NCI-H345 treated with DMSO at 0.1 percent for 48 hours (cell line): ENCODE results near the gene PLEKHG7.

Experiments used
- DNase-seq: peaks from one replicate; lab custom pipeline; 2025; ENCODE audit not compliant: unreplicated experiment; lab: John Stamatoyannopoulos, UW

PLEKHG7 gene

DNA sequence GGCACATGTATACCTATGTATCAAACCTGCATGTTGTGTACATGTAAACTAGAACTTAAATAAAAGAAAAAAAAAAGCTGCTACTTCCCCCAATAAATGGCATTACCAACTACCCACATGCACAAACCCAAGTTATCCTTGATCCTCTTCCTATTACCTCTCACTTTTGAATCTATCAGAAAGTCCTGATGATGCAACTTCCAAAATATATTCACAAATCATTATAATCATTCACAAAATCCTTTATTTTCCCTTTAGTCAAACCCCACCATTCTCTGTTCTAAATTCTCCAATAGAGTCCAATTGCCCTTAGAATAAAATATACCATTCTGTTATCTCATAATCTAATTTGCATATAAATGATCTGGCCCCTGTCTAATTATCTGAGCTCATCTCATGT, 92.0 kb downstream of the PLEKHG7 start:
- no peak for DNase-seq

DNA sequence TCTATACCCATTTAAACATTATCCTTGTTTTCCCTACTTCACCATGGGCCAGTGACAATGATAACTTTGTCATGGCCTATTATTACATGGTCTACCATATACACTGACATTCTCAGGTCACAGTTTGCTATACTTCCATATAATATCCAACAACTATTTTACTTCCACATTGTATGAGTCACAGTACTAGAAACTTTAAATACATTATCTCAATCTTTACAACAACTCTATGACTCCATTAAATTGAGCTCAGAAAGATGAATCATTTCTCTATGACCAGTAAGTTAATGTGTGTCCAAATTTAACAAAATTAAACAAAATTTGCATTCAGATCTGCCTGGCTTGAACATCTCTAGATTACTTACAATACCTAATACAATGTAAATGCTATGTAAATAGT, 93.9 kb downstream of the PLEKHG7 start:
- no peak for DNase-seq

DNA sequence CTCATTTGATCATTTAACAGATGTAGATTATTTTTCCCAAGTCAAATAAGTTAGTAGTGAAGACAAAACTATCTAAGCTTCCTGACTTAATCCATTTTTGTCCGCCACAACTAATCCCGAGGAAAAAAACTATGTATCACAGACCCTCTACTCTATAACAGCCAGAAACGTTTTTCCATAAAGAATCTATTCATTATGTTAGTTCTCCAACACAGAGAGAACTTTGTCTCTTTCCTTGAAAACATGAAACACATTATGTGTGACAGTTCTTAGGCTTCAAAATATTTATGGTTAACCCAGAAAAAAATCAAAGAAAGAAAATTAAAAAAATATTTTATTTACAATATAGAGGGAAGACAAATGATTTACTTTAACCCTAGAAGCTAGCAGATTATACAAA, 100.1 kb downstream of the PLEKHG7 start:
- no peak for DNase-seq

DNA sequence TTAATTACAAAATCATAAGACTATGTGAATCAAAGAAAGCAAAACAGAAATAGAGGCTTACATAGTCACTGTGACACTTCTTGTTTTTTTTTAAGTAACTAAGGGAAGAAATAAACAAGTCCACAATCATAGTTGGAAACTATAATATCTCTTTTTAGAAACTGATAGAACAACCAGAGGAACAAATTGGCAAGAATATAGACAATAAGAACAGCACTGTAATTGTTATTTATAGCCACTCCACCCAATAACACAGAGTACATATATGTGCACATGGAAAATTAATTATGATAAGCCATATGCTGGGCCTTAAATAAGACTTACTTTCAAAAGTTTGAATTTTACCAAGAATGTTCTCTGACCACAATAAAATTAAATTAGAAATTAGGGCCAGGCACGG, 101.1 kb downstream of the PLEKHG7 start:
- DNase-seq = no peak

DNA sequence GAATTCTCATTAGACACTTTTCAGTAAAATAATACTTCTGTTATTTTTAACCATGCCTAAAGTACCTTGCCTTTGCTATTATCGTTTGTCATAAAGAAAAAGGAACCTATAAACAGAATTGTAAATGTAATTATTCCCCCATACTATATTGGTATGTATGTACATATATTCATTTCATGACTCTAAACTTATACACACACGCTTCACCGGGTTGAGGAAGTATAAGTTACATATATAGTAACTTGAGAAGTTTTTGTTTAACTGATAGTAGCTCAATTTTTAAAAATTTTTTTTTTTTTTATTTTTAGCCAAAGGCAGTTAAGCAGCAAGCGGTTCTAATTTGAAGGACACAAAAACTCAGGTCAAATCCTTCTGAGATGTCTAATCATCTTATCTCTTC, 107.6 kb downstream of the PLEKHG7 start:
- no peak for DNase-seq

DNA sequence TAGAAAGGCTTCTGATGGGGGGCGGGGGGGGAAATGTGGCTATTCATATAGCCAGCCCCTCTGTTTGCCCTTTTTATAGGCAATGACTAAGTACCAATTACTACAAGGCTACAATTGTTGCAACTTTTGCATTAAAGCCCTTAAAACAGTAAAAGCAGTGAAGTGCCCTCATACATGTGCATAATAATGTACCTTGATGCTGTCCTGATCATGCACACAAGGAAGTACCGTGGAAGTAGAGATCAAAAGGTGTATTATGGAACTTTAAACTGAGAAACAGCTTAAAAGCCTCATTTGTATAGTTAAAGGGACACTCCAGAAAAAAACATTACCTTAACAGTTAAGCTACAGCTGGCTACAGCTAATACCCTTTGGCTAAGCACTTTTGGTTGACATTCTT, 111.8 kb downstream of the PLEKHG7 start:
- DNase-seq = no peak

DNA sequence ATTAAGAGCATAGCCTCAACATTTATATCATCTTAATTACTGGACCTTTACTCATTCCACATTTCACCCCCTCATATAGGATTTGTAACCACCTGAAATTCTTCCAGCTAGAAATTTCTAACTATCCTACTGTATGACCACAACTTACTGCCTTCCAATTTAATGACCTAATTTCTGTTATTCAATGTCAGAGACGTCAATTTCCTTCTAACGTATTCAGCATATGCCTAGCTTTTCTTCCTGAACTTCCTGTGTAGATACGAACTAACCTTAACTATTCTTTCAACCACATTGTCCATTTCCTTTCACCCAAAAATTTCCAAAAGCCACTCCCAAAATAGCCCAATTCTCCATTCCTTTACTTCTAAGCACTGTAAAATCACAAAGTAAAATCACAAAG, 118.4 kb downstream of the PLEKHG7 start:
- DNase-seq = no peak
